GM19043 (cell line): ENCODE measurements around the gene SNRPB2.

ENCODE experiments used
- ATAC-seq: cut with Tn5 transposase; IDR thresholded peaks from one replicate; pipeline ENCODE4 v1.9.1; 2021; ENCODE audit warnings: low read depth; ENCODE audit not compliant: unreplicated experiment

Gene SNRPB2

DNA sequence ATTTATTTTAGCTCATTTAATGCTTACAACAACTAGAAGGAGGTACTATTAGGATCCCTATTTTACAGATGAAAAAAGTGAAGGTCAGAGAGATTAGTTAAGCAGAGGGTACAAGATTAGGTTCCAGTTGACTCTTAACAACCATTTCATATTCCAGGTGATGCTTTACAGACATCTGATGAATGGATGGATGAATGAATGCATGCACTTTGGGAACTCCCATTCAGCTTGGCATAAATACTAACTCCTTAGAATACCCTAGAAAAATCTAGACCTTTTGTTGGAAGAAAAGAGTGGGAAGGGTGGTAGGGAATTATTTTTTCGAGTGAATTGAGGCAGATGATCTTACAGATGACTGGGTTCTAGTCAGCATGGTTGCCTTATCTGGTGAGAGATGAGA is 746 bp upstream of the SNRPB2 start:
- no peak for ATAC-seq

DNA sequence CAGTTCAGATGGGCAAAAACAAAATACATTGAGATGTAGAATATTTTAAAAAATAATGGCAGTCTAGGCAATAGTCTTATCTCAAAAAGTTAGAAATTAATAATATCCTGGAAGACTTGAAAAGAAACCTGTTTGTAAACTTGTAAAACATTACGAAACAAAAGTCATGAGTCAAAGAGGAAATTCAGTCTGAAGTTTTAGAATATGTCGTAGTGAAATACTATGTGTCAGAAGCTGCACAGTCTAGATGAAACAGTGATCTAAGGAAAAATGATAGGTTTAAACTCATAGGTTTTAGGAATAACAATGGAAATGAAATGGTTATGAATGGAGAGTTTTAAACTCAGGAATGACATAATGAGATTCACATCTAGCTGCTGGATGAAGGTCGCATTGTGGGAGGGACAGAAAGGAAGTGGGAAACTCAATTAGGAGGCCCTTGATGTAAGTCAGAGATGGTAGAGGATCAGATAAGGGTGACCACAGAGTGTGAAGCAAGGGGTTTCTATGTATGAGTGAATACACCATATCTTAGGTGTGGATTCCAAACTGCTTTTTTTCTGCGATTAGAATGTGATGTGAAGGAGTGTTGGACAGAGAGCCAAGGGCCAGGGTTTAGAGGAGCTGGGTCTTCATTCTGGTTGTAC is 2.8 kb downstream of the SNRPB2 start:
- no peak for ATAC-seq

DNA sequence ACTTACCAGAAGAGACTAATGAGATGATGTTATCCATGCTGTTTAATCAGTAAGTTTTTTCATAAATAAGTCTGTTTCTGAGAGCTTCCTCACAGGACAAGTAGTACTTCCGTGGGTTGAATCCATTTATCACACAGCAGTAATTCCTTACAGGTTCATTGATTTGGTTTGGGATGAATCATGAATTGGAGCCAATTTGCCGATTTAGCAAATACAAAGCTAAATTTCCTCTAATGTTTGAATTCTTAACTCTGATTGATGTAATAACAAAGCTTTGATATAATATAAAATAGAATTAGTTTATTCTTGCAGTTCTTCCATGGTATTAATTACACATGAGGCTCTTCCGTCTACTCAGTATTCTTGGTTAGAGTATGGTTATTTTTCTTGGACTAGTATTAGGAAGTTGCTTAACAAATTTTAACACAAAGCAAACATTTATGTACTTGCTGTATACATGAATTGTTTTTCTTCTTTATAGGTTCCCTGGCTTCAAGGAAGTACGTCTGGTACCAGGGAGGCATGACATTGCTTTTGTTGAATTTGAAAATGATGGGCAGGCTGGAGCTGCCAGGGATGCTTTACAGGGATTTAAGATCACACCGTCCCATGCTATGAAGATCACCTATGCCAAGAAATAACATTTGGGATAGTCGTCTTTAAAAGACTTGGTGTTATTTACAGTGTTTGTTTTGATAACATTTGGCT is 10.7 kb downstream of the SNRPB2 start:
- ATAC-seq = no peak

DNA sequence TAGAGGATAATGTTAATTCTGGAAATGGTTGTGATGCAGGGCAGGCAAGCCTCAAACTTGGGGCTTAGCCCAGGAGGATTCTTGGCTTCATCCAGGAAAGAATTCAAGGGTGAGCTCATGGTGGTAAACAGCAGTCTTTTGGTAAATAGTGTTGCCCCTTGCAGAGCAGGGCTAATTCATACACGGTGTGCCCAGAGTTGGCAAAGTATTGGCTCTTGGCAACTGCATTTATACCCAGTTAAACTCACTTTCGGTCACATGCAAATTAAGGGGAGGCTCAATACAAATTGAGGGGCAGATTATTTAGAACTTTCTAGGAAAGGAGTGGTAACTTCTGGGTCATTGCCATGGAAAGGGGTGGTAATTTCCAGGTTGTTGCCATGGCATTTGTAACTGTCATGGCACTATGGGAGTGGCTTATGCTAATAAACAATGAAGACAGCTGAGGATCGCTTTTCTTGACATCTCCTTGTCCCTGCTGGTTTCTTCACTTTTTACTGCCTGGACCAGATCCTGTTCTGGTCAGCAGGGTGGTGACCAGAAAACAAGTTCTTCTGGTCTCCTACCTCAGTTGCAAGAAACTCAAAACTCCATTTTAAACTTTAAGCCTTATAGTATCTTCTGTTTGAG is 14.5 kb downstream of the SNRPB2 start:
- ATAC-seq = no peak

DNA sequence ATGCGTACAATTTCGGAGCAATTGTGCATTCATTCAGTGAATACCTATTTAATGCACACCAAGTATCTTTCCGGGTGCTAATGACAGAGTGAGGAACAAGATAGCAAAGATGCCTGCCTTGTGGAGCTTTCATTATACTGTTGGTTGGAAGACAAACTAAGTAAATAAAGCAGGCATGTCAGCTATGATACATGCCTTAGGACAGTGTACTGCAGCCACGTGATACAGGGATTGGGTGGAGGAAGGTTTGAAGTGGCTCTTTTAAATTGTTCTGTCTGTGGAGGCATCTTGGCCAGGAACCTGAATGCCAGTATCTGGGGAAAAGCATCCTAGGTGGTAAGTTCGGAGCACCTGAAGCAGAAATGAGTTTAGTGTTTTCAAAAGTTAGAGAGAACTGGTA is 15.4 kb downstream of the SNRPB2 start:
- ATAC-seq = no peak

DNA sequence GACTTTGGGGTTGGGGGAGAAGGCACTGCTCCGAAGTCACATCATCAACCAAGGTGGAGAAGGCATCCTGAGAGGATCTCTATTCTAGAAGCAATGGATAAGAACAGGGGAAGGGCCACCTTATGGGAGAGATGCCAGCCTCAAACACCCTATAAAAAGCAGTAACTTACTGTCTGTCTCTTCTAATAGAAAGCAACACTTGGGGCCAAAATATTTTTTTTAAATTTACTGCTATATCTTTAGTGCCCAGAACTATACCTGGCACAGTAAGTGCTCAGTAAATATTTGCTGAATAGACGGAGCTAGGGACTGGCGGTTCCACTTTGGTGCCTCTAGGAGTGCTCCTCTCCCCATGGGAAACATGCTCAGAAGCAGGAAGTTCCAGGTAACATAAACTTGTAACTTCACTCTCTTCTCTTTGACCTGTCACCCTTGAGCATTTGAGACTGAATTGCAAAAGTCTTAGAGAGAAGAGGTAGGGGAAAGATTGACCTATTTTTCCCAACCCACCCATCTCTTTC is 17.5 kb downstream of the SNRPB2 start:
- no peak for ATAC-seq

DNA sequence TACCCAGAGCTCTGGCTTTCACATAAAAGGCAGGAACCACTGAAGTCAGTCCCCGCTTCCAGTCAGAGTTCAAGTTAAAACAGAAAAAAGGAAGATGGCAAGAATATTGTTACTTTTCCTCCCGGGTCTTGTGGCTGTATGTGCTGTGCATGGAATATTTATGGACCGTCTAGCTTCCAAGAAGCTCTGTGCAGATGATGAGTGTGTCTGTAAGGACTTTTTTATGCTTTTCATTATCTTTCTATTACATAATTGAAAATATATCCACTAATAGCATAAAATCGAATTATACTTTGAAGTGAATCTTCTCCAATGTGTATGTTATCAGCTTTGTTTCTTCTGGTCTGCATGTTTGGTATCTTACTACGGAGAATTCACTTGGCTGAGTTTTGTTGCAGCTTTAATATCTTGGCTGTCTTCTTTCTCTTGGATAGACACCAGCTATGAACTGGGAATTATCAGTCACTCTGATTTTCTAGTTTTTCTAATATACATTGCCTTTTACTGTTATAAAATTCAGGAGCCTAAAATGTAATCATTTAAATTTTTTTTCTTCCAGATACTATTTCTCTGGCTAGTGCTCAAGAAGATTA is 18.6 kb downstream of the SNRPB2 start, which contains the start of gene OTOR:
OTOR (plus strand) TSS at position 51 of the 593 bp plus-strand sequence; CDS start at position 95, 44 bp downstream.
- ATAC-seq = no peak

DNA sequence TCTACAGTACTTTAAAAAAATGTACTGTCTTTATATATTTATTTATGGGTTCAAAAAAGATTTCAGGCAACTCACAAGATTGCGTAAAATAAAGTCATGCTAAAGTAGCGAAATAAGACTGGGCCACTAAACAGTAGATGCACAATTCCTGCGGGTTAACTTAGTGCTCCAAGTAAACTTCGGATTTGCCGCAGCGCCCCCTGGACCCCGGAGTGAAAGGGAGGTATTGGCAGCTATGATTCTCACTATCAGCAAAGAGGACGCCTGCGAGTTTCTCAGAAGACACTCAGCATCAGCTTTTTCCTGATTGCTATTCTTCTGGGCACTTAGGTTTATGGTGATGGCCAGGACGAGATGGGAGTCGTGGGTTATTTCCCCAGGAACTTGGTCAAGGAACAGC is 19.7 kb downstream of the SNRPB2 start:
- ATAC-seq = no peak

DNA sequence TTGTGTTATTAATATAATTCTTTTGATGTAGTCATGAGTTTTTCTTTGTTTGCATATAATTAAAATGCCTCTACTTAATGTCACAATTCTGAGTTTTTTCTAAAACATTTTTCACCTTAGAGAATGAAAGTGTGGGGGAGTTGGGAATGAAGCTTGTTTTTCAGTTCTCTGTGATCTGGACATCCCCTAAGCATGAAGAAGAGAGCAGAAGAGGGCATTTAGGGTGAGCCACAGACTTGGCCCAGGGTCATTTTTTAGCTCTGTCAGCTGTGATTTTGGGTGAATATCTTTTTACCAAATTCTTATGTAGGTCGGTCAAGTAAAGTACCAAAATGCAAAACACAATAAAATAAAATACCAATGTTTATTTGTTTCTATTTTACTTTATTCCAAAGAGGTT is 22.3 kb downstream of the SNRPB2 start:
- no peak for ATAC-seq

DNA sequence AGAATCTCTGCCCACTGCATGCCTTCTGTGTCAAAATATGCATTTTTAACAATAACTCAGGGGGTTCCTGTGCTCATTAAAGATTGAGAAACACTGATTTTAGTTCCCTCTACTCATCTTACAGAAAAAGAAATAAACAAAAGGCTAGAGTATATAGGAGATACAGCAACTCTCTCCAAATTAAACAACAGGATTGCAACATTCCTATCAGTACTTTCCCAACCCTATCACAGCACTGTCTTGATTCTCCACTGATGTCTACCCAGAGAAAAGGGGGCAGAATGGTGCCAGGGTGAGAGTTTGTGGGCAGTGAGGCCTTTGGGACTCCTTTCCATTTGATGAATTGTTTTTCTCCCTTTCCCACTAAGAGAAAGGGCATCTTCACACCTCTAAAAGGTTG is 23.1 kb downstream of the SNRPB2 start:
- no peak for ATAC-seq

DNA sequence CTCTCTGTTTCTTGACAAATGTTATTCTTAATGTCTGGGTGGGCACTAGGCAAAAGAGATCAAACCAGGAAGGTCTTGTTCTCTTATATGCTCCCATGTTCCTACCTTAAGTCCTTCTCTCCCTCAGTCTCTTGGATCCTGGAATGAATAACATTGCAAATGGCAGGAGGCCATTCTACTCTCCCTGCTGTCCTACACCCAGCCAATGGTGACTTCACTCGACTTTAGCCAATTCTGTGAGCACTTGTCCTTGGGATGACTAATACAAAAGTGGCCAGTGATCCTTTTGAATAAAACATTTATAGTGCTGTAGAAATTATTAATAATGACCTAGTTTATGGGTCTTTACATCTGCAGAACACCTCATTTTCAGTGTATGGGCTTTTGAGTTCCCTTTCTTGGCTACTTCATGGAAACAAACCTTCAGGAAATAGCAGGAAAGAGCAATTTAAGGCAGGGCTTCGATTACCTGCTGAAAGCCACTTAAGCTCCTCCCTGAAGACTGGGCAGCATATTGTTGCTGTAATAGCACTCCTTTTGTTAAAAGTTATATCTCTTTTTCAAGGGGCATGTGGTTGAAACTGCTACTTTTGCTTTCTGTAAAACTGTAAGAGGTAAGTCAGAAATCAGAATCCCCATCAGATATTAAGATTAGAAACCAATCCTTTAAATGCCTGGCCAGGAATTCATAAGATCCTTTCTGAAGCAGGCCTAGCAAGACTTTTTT is 28.8 kb downstream of the SNRPB2 start:
- no peak for ATAC-seq

DNA sequence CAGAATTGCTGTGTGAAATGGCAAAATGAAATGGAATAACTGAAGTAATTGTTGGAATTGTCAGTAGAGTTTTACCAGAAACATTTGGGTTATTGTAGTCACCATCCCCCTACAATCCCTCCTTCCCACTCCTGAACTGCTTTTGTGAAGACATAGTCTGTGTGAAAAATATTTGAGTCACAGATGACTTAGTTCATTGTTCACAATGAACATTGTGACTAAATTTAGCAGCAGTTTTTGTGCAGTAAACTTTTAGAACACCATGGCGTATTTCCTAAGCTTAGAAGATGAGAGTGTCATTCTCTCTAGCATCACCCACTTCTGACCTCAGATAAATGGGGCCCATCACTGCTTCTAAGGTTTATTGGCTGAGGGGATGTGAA is 29.3 kb downstream of the SNRPB2 start:
- no peak for ATAC-seq

DNA sequence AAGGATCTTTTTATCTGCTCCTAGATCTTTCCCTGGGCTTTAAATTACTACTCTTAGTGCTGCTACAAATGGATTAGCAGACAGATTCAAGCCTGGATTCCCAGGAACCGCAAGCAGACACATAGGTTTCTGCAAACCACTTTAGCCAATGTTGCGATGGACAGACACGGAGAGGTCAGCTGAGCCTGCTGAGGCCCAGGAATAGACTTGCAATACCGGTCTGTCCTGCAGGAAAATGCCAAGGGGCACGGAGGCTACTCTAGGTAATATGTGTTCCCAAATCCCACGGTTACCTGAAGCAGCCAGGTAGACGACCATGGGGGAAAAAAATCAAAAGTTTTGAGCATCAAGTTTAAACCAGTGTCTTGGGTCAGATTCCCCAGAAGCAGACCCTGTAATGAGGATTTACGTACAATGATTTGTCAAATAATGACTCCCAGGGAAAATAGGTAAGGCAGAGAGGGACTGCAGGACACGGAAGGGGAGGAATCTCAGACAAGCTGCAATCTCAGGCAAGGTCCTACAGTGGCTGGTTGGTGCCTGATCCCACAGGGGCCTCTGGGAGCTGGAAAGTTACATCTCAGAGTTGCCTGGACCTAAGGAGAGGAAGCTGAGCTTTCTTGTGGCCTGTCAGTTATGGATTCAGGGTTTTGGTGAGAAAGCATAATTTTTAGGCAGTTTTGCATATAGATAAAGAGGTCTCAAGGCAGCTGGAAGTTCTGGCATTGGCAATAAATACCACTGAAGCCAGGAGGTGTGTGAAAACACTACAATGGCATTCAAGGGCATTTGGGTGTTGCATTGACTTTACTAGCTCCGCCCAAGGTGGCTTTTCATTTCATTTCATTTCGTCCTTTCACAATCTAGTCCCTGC is 30.8 kb downstream of the SNRPB2 start:
- ATAC-seq = no peak

DNA sequence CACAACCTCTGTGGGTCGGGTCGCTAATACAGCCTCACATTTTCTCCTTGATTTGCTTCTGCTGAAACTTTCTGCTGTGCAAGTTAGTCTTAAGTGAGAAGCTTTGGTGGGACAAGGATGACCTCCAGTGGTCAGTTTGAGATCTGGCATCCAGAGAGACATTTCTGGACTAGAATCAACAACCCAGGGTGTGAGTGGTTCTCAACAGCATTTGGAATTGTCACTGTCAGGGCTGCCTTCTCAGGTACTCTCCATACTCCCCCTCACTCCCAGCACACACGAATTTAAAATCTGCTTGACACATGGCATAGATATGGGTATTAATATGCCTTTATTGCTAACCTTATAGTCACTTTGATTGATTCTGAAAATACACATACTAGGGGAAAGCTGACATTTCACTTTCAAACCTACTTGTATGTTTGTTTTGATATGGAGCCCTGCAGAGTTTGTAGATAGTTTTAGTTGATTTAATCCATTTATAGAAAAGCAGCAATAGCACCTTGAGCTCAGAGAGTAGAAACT is 31.5 kb downstream of the SNRPB2 start:
- peak; percentile 78 for ATAC-seq

DNA sequence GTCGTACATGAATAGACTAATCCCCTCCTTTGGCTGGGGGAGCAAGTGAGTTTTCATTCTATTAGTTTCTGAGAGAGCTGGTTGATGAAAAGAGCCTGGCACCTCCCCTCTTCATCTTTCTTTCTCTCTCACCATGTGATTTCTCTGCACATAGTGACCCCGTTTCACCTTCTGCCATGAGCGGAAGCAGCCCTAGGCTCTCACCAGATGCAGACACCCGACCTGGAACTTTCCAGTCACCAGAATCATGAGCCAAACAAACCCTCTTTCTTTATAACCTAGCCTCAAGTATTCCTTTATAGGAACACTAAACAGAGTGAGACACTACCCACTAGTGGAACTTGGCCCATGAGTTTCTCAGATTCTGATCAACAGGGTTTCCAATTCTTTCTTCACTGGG is 34.7 kb downstream of the SNRPB2 start:
- no peak for ATAC-seq

DNA sequence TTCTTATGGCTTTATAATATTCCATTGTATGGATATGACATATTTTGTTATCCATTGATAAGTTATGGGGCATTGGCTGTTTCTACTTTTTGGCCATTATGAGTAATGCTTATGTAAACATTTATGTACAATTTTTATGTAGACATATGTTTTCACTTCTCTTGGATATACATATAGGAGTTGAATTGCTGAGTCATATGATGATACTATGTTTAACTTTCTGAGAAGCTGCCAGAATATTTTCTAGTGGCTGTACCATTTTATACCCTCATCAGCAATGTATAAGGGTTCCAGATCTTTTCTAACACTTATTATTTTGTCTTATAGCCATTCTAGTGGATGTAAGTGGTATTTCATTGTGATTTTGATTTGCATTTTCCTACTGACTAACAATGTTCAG is 41.4 kb downstream of the SNRPB2 start:
- no peak for ATAC-seq

DNA sequence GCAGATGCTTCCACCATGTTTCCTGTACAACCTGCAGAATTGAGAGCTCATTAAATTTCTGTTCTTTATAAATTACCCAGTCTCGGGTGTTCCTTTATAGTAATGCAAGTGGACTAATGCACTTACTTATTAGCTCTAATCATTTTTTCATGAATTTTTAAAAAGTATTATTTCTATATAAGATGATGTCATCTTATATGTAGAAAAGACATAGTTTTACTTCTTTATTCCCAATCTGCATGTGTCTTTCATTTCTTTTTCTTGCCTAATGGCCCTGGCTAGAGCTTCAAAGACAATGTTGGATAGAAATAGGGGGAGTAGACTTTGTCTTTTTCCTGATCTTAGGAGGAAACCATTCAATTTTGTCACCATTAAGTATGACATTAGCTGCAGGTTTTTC is 46.1 kb downstream of the SNRPB2 start:
- ATAC-seq = no peak

DNA sequence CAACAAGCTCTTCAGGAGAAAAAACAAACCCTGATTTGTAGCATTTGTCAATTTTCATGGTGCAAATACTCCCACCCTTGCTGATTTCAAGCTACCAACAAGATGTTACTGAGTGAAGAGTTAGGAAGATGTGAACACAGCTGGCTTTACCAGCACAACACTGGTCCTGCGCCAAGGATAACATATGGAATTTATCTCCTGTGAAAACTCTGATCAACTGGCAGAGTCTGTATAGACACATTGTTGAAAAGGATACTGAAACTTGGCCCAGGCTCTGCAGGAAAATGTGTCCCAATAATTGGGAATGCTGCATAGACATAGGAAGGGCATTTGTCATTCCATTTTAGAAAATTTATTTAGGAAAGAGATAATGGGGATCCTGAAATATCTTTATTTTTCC is 47.3 kb downstream of the SNRPB2 start:
- ATAC-seq = no peak

DNA sequence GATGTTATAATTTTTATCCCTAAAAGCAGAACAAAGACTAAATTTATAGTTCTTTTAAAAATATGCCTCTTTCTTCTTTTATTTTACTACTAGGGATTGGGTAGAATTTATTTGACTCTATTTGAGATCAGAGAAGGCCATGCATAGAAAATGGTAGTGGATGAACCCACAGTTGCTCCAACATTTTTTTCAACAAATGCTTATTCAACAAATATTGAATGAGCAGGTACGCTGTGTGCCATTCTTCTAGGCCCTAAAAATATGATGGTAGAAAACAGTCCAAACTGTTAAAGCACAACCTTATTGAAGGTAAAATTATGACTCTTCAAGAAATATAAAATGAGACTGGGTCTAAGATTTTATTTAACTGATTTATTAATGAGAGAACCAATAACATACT is 48.3 kb downstream of the SNRPB2 start:
- no peak for ATAC-seq

DNA sequence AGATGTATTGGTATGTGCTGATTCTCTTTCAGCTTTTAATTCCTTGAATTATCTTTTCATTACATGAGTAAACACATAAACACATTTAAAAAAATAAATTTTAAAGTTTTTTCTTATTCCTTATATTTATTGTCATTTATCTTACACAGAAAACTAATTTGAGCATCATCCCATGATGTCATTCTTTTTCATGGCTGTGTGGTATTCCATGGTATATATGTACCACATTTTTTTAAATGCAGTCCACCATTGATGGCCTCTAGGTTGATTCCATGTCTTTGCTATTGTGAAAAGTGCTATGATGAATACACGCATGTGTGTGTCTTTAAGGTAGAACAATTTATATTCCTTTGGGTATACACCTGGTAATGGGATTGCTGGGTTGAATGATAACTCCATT is 51.7 kb downstream of the SNRPB2 start:
- ATAC-seq = no peak
